Caco-2 (cell line): ENCODE data around the gene TARS1. TPM values are rescaled to one million over a fixed set of nuclear protein-coding genes. Genes with fewer than 3 reads are reported as not detected.

Source experiments
- BruUV-seq: library from RNA; stranded (reverse); fragments of 400-500 nt; replicated peaks from 2 replicates; lab custom pipeline; 2021; lab: Mats Ljungman, UMichigan
- CTCF ChIA-PET: fragments of 300-600 bp; sonication (Branson Sonifier 250); formaldehyde crosslinking; loops from one replicate; lab custom pipeline; 2022; ENCODE audit warnings: antibody characterized with exemption; lab: Charles Lee
- POLR2A ChIA-PET: fragments of 300-600 bp; sonication (Branson Sonifier 250); formaldehyde crosslinking; loops from one replicate; lab custom pipeline; 2022; ENCODE audit warnings: antibody characterized with exemption; lab: Charles Lee
- DNase-seq, 2 experiments: peaks; one replicate each; pipeline versions ENCODE4 v3.0.0 to v3.0.0-alpha.2; 2020 to 2022
- H3K27me3 ChIP-seq: replicated peaks from 2 replicates; pipeline ENCODE4 v1.6.0; 2011; ENCODE audit warnings: low read length; ENCODE audit not compliant: control insufficient read depth, insufficient read depth
- H3K36me3 ChIP-seq: 2 replicates; pipeline ENCODE4 v1.5.1; 2011; ENCODE audit warnings: low read length; ENCODE audit not compliant: control insufficient read depth, insufficient read depth
- H3K4me1 ChIP-seq: fragments of 250-450 bp; sonication (Bioruptor Pico); 2 replicates; pipeline ENCODE4 v1.5.1; 2020; ENCODE audit warnings: mild to moderate bottlenecking
- H3K4me3 ChIP-seq: 2 replicates; pipeline ENCODE4 v1.5.1; 2011; ENCODE audit warnings: low read depth, mild to moderate bottlenecking, control low read depth, low read length
- H3K9me3 ChIP-seq: fragments of 250-450 bp; sonication (Bioruptor Pico); 2 replicates; pipeline ENCODE4 v1.5.1; 2020; ENCODE audit warnings: mild to moderate bottlenecking, moderate library complexity
- H3K27ac Mint-ChIP-seq: one replicate; pipeline ENCODE4 v1.8.0; 2022; ENCODE audit warnings: mixed read lengths; ENCODE audit not compliant: unreplicated experiment
- H3K27me3 Mint-ChIP-seq: one replicate; pipeline ENCODE4 v1.8.0; 2022; ENCODE audit warnings: mixed read lengths; ENCODE audit not compliant: insufficient read depth, unreplicated experiment
- H3K36me3 Mint-ChIP-seq: one replicate; pipeline ENCODE4 v1.8.0; 2022; ENCODE audit warnings: mild to moderate bottlenecking, mixed read lengths; ENCODE audit not compliant: insufficient read depth, unreplicated experiment
- H3K4me1 Mint-ChIP-seq: one replicate; pipeline ENCODE4 v1.8.0; 2022; ENCODE audit warnings: low read depth, mixed read lengths; ENCODE audit not compliant: unreplicated experiment
- H3K4me3 Mint-ChIP-seq: one replicate; pipeline ENCODE4 v1.8.0; 2022; ENCODE audit warnings: mild to moderate bottlenecking, moderate library complexity, mixed read lengths; ENCODE audit not compliant: unreplicated experiment
- H3K9me3 Mint-ChIP-seq: one replicate; pipeline ENCODE4 v1.8.0; 2022; ENCODE audit warnings: mixed read lengths; ENCODE audit not compliant: unreplicated experiment
- CTCF ChIP-seq, 2 experiments: fragments of 200-600 bp in 1 of 2; IDR thresholded peaks; 1 replicate in 1 of 2; 2 replicates in 1 of 2; pipeline versions ENCODE4 v1.5.1 to v1.8.0; 2011 to 2022; ENCODE audit warnings: antibody characterized with exemption in 1 of 2, control low read depth in 1 of 2, inconsistent platforms in 1 of 2, low read depth in 1 of 2, low read length in 1 of 2, mild to moderate bottlenecking in 1 of 2, moderate library complexity in 1 of 2; ENCODE audit not compliant: insufficient read depth in 1 of 2, severe bottlenecking in 1 of 2, unreplicated experiment in 1 of 2
- intact Hi-C: fragments of 100-400 bp; cut with micrococcal nuclease; formaldehyde crosslinking; loops from one replicate; pipeline ENCODE4 v1.10.0; 2022; ENCODE audit not compliant: unreplicated experiment
- total RNA-seq: library from RNA; stranded (reverse); gene quantifications from 2 replicates; pipeline ENCODE4 v1.2.3, GENCODE V29; 2022

Gene TARS1
- total RNA-seq, 1 experiment from 2014 or later = 288 TPM

- Histone ChIP-seq H3K36me3 (no peaks in the 10 kb centered on the region), H3K9me3 (no peaks in the 10 kb centered on the region; the same call in 1 of the 2 replicates), H3K4me1 (no peaks in the 10 kb centered on the region), H3K4me3 (no peak overlapping the region), H3K27me3 (no peaks in the 10 kb centered on the region)
- Mint-ChIP-seq H3K36me3 (no peaks in the 10 kb centered on the region), H3K27ac (no peak overlapping the region), H3K27me3 (no peaks in the 10 kb centered on the region), H3K4me1 (no peaks in the 10 kb centered on the region), H3K9me3 (peaks cover 19% of the 10 kb centered on the region), H3K4me3 (no peak overlapping the region)
- CTCF ChIA-PET = no interaction called here
- POLR2A ChIA-PET = no interaction called here
- BruUV-seq = no TSS peak
- intact Hi-C loops = no loop called here
- DNase-seq = no peak
- TF ChIP-seq CTCF (IDR thresholded peaks at IDR 0.05; ENCODE audit: insufficient read depth in 1 of 2, low read depth in 1 of 2, low read length in 1 of 2, severe bottlenecking in 1 of 2, unreplicated experiment in 1 of 2) = no peak
Measured at GRCh38 chr5:33516421-33516820, 75.7 kb downstream of the TARS1 start.
